ENCODE measurements around the gene LPIN1.

Gene LPIN1, protein sequence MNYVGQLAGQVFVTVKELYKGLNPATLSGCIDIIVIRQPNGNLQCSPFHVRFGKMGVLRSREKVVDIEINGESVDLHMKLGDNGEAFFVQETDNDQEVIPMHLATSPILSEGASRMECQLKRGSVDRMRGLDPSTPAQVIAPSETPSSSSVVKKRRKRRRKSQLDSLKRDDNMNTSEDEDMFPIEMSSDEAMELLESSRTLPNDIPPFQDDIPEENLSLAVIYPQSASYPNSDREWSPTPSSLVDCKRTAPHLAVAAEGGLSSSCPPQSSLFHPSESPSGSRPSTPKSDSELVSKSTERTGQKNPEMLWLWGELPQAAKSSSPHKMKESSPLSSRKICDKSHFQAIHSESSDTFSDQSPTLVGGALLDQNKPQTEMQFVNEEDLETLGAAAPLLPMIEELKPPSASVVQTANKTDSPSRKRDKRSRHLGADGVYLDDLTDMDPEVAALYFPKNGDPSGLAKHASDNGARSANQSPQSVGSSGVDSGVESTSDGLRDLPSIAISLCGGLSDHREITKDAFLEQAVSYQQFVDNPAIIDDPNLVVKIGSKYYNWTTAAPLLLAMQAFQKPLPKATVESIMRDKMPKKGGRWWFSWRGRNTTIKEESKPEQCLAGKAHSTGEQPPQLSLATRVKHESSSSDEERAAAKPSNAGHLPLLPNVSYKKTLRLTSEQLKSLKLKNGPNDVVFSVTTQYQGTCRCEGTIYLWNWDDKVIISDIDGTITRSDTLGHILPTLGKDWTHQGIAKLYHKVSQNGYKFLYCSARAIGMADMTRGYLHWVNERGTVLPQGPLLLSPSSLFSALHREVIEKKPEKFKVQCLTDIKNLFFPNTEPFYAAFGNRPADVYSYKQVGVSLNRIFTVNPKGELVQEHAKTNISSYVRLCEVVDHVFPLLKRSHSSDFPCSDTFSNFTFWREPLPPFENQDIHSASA

DNA sequence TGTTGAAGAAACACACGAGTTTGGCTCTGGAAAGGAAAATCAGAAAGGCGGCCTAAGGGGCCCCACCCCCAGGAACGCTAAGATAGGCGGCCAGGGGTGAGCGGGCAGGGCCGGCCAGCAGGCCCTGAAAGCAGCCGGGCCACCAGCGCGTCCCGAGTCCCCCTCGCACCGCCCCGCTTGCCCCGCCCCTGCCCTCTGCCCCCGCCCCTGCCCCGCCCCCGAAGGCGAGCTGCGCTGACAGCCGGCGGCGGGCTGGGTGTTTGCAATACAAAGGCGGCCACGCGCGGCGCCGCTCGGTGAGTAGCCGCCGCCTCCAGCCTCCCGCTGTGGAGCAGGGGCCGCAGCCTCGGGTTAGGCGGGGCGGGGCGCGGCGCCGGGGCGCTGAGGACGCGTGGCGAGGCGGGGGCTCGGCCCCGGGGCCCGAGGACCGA is at the start of gene LPIN1:
LPIN1 (plus strand) TSS at position 257 of the 431 bp plus-strand sequence. CDS start 18,910 bp downstream, outside the sequence.
- no peak for FAIRE-seq

DNA sequence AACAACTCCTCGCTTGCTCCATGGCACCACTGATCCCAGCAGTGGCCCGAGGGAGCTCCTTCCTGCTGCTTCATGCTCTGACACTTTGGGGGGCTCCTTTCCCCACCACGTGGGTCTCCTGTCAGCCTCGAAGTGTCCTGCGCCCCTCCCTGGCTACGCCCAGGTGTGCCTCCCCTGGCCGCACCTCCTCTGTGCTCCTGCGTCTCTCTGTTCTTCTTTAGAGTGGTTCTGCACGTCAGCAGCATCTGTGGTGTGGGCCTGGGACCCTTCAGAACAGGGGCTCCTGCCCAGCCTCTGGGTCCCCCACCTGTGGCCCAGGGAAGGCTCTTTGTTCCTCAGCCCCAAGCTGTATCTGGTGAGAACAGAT is 49.7 kb upstream of the LPIN1 start:
- no peak for FAIRE-seq

DNA sequence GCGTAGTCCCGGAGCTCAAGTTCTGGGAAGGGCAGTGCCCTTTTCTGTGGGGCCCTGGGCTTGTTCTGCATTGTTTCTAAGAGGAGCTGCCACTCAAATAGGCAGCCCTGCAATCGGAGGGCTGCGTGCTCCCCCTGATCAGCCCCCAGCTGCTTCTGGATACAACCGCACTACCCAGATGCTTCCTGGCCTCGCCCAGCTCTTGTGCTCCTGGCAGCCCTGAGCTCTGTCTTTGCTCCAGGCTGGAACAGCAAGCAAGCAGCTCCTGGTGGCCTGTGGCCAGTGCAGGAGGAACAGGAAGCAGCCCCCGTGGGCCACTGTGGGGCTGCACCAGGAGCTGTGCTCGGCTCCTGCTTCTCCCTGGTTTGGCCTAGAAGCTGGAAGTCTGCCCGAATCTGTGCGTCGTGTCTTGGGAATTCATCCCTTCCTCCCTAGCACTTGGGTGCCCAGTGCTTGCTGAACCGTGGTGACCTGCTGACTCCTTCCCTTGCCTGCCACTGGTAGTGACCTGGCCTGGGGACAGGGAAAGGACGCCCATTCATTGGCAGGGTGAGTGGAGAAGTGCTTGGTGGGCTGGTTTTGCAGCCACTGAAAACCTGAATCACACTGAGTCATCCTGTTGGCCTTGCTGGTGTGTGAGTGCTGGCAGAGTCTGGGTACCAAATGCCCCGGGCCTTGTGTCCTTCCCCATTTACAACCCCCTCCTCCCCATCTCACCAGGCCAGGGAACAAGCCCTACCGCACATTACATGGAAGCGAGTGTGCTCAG is 49.1 kb upstream of the LPIN1 start:
- no peak for FAIRE-seq

DNA sequence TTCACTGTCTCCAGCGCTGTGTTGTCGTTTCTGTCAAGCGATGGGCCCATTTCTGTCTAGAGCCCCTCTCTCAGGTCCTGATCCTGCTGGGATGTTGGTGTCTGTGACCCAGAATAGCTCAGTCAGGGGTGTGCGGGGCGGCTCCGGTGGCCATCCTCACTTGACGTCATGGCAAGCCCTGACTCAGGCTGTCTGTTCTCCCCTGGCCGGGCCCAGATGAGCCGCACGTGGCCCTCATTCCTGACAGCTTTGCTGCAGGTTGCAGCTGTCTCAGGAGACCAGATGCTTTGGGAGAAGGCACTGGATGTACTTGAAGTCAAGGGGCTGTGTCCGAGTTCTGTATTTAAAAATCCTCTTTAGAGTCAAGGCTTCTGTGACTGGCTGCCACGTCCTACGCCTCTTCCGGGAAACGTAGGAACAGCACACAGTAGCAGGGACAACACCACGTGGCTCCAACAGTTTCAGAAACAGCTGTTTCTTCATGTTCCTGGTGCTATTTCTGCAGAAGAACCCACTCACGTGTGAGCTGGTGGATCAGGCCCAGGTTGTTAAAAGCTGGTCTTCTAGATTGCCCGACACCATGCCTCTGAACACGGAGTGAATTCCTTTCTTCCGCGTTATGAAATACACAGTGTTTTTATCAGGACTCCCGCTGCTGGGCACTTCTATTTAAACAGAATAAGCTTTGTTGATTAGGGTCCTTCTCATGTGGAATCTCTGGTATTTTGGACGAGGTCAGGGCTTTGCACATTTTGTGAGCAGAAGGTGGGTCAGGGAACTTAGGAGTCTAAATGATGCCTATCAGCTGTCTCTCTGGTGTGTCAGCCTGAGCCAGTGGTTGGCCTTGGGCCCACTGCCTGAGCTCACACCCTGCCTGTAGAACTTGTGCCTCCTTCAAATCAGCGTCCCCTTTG is 48.2 kb upstream of the LPIN1 start:
- FAIRE-seq = no peak

DNA sequence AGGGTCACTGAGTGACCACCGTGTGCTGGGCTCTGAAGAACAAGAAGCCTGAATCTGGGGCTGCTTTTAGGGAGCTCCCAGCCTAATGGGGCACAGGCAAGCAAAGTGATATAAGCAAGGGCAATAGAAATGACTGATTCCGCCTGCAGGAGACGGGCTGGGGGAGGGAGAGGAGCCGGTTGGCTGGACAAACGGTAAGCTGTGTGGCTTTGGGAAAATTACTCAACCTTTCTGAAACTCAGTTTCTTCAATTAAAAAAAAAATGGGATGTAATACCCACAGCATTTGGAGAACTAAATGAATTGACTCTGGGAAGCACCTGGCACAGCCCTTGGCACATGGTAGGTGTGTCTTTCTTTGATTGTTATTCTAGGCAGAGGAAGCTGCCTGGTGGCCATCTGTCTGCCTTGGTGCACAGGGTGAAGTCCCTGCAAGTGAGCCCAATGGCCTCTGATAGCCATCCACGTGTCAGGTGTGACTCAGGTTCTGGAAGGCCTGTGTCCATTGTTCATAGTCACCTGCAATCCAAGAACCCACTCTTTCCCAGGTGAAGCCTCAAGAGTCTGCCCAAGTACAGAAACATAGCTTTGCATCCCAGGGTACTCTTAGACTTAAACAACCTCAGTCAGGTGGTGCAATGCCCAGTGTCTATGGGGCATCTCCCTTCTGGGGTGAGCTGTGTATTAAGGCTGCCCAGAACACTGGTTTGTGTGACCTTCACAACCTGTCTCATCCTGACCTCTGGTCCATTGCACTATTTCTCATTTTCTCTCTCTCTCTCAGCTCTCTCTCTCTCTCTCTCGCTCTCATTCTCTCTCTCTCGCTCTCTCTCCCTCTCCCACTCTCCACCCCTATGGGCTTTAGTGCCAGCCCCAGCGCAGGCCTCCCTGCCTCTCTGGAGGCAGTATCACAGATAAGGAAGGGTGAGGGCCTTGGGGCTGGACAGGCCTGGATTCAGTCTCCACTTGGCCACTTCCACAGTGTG is 46.5 kb upstream of the LPIN1 start:
- FAIRE-seq = no peak

DNA sequence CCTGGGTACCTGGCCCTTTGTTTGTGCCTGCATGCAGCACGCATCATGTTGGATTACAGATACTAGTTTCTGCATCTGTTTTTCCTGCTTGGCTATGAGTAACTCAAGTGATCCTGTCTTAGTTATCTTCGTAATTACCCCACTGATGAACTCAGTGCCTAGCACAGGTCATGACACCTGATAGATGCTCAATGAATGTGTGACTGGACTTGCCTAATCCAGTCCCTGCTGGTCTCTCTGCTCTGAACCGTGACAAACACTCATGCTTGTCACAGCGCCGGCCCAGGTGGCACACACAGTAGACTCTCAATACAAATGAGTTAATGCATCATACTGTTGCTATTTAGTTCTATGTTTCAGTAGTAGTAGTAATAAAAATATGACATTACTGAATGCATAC is 45.2 kb upstream of the LPIN1 start:
- no peak for FAIRE-seq

DNA sequence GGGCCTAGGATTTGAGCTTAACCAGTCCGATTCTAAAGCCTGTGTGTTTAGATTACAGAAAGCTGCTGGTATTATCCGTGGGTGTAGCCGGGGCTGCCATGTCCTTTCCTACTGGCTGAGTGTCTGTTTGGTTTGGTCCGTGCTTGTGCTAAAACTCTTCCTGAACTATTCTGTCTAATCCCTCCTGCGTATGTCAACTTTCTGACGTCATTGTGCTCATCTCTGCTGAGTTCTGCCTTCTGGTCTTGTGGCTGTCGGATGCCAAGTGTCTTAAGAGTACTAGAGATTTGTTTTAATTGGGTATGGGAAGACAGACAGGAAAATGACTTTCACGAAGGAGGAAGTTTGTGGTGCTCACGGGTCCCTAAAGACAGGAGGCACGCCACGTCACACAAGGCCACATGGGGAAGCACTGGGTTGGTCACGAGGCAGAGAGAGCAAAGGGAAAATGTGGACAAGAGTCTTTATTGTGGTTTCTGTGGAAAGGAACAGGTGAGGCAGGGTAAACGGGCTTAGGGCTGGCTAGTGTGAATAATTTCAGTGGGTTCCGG is 44.6 kb upstream of the LPIN1 start:
- no peak for FAIRE-seq

DNA sequence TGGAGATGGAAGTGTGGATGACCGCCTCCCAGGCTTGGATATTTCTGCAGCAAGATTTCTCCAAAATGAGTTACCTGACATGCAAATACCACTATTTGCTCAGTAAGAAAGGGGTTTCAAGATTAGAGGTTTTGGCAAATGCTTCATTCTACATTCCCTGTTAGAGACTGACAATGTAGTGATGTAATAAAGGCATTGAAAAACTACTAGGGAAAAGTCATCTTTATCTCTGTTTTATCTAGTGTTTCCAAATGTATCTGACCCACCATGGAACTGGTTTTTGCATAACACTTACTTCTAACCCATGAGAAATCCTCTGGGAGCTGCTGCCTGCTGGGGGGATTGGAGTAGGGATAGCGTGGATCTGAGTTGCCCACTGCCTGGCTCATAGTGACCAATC is 43.5 kb upstream of the LPIN1 start:
- no peak for FAIRE-seq

DNA sequence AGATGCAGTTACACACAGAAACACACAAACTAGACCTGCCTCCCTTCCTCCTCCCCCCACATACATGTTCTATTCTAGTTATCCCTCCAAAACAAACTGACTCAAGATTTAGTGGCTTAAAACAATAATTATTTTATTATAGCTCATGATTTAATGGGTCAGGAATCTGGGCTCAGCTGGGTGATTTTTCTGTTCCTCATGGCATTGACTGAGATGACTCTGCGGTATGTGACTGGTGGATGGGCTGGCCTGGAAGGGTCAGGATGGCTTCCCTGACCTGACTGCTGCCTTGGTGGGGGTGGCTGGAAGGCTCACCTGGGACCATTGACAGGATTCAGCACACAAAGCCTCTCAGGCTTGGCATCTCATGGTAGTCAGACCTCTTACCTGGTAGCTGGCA is 42.7 kb upstream of the LPIN1 start:
- FAIRE-seq = no peak

DNA sequence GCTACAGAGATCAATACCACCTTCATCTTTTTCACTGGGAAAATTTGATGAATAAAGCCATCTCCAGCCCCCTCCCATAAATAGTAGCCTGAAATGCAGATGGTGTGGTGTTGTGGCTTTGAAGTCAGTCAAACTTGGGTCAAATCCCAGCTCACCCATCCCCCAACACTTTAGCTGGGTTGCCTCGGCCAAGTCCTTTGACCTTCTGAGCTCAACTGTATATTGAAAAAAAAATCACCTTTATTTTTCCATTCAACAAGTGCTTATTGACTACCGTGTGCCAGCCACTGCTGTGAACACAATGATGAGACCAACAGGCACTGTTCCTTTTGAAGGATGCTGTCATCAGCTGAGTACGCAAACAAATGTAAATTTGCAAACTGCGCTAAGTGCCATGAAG is 41.4 kb upstream of the LPIN1 start:
- FAIRE-seq = no peak

DNA sequence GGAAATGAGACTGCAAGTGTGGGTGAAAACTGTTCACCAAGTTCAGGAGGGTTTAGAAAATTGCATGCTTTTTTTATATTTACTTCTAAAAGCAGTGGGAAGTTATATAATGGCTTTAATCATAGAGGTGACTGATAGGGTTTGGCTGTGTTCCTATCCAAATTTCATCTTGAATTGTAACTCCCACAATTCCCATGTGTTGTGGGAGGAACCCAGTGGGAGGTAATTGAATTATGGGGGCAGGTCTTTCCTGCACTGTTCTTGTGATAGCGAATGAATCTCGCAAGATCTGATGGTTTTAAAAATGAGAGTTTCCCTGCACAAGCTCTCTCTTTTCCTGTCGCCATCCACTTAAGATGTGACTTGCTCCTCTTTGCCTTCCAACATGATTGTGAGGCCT is 40.7 kb upstream of the LPIN1 start:
- no peak for FAIRE-seq

DNA sequence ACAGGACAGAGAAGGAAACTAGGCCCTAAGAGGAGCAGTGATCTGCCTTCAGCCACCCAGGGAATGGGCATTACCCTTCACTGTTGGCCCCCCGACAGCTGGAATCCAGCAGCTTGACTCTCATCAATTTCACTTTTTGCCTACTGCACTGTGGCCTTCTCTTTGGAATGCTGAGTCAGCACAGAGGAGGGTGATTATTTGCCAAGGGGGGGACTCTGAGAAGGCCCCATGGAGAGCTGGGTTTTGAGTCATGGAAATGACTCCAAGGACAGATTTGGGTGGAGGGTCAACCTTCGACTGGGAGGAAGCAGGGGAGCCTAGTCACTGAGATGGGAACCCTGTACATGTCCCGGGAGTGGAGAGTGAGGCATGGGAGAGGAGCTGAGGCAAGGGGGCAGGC is 38.3 kb upstream of the LPIN1 start:
- no peak for FAIRE-seq

DNA sequence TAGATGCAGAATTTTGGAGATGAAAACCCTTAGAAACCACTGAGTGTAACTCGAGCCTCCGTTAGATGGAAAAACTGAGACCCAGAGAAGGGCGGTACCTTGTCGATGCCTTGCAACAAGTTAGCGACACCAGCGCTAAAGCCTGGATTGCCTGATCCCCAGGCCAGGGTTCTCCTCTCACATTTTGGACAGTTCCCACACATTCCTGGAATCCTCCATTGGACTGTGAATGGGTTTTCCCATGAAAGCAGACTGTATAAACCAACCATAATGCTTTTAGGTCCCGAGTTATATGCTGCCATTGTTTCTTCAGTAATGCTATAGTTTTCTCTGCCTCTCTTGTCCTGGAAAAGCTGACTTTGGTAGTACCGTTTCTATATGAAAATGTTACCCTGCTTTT is 37.1 kb upstream of the LPIN1 start:
- FAIRE-seq = no peak

DNA sequence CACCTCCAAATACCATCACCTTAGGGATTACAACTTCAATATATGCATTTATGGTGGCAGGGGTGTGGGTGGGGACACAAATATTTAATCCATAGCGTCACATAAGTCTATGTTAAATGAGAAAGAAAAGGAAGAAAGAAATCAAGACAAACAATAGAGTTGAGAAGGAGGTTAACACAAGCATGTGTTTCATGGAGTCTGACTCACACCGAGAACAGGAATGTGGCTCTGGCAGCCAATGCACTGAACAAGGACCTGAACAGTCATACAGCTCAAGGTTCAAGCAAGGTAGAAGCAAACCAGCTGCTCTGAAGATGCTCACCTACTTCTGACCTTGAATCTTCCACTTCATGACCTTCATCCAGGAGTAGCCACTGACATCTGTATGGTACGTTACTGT is 36.2 kb upstream of the LPIN1 start:
- FAIRE-seq = no peak

DNA sequence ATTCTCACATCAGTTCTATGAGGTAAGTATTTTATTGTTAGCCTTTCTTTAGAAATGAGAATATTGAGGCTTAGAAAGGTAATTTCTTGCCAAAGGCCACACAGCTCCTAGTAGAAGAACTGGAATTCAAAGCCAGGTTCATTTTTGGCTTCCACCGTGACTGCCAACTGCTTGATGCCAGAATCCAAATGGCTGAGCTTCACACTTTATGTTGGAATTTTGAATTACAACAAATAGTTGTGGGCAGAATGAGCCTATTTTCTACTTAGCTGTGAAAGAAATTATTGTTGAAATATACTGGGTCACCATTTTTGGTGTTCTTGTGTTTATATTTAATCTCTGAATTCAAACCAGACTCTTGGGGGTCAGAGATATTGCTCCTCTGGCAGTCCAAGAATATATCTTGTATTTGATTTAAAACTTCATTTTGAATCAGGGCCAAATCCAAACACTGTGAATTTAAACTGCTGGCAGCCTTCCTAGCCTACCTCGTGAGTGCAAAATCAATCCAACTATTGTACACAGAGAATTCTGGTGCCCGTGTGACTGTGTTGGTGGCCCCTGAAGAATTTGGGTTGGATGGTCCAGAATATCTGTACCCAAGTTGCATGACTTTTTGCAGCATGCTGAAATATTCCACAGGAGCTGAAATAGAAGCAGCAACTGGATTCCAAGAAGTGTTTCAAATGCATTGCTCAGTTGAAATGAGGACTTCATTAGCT is 35.6 kb upstream of the LPIN1 start:
- no peak for FAIRE-seq

DNA sequence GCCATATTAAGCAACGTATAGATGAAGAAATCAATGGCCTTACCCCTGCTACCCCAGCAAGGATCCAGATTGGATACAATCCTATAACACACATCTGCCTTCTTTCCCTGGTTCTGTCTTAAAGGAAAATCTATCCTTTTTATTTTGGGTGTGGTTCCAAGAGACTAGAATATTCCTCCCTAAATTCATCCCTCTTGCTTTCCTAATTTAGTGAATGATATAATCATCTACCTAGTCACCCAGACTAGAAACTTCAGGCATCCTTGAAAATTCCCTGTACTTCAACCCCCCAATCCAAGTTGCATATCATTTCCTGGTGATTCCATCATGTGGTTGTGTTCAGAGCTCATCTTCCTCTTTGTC is 35.1 kb upstream of the LPIN1 start:
- no peak for FAIRE-seq

DNA sequence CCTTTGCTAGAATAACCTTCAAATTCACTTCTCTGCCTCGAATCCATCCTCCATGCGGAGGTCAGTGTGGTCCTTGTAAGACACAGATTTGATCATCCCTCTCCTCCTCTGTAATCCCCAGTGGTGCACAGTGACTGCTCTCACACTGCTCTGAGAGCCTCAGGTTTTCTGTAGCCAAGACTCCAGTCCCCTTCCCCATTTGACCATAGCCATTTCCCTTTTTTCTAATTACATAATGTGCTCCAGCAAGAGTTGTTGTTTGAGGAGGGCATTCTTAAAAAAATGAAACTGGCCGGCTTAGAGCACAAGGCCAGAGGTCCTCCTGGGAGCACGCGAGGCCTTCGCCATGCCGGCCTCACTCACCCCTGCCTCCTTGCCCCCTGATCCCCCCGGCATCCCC is 34.7 kb upstream of the LPIN1 start:
- FAIRE-seq = no peak

DNA sequence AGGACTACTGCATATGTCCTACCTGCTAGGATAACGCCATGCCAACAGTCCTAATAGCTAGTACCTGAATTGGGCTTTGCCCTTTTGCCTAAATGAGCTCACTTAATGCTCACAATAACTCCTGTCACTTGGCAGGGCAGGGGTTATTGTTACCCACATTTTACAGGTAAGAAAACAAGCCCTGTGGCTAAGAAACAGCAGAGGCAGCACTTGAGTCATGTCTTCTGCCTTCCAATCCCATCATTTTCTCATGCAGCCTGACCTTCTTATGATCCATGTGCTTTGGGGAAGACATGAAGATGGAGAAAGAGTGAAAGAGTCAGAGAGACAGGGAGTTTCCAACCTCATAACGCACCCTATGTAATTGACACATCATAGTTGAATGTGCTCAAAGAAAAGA is 33.6 kb upstream of the LPIN1 start:
- no peak for FAIRE-seq

DNA sequence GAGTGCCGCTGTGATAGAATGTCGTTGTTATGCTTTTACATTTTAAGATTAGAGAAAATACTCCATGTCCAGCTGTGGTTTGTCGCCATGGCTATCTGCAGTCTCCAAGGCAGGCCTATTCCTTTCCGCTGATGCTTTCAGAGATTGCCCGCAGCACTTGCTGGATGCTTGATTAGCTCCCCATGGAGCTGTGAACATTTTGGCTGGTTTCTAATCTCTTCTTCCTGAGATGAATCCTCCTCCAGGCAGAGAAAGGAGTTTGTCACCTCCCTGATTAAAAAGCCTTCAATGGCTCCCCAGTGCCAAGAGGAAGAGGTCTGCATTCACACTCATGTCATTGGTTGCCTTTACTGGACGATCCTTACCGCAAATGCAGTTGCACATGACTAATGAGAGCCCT is 32.6 kb upstream of the LPIN1 start:
- no peak for FAIRE-seq

Data from TTC549 (cell line).